Pancreas (tissue), 10 donors: ENCODE results near the gene ST6GAL1. TPM values are rescaled to one million over a fixed set of nuclear protein-coding genes. Genes with fewer than 3 reads are reported as not detected.
A peak's percentile ranks its signal among the peaks of the same experiment; 100 is the strongest.
"Not testable (repeated sequence)": the region's sequence is repeated elsewhere in the genome, so short reads cannot be mapped to it uniquely, and the experiment has no call there.

Source experiments
- ATAC-seq, 4 donors: fragments of 200-7000 bp; cut with Tn5 transposase; one replicate each; pipeline versions ENCODE4 v1.8.0 to v1.9.1; 2020; ENCODE audit warnings: mild to moderate bottlenecking in 4 of 4, moderate library complexity in 4 of 4
- DNase-seq, 6 donors: peaks; one replicate each; pipeline ENCODE4 v3.0.0-alpha.2; 2020
- FAIRE-seq: peaks from 2 replicates; lab custom pipeline; 2012; peaks lifted over from hg19 to GRCh38; lab: Jason Lieb, UNC
- H3K27ac ChIP-seq, 4 donors: fragments of 200-600 bp; sonication (generic); 1 replicate in 3 of 4; 2 replicates in 1 of 4; pipeline versions ENCODE4 v1.5.0 to v1.8.0; 2020
- H3K27me3 ChIP-seq, 4 donors: fragments of 200-600 bp; one replicate each; pipeline ENCODE4 v1.8.0; 2021
- H3K36me3 ChIP-seq, 3 donors: fragments of 200-600 bp; sonication (generic) in 1 of 3; one replicate each; pipeline versions ENCODE4 v1.5.0 to v1.8.0; 2020 to 2021
- H3K4me1 ChIP-seq, 3 donors: fragments of 200-600 bp; one replicate each; pipeline ENCODE4 v1.8.0; 2021
- H3K4me3 ChIP-seq, 4 donors: fragments of 200-600 bp; sonication (generic) in 2 of 4; one replicate each; pipeline versions ENCODE4 v1.5.0 to v1.8.0; 2020 to 2021
- H3K9me3 ChIP-seq, 4 donors: fragments of 200-600 bp; one replicate each; pipeline ENCODE4 v1.8.0; 2021
- WGBS, 2 donors: extraction: QIAGEN DNeasy Blood & Tissue Kit; methylation state at CpG; one replicate each; pipeline ENCODE4 v1.1.7; 2013; 5-methylcytosine and 5-hydroxymethylcytosine counted together
- intact Hi-C, 3 donors: fragments of 100-400 bp; cut with DNase I; formaldehyde crosslinking; loops; one replicate each; pipeline versions ENCODE4 v1.11.1 to v1.14.2; 2022
- polyA plus RNA-seq, 2 donors: library from polyadenylated mRNA; stranded (reverse); fragments of 200-250 nt; gene quantifications; one replicate each; pipeline ENCODE4 v1.2.3, GENCODE V29; 2013
- total RNA-seq, 6 donors: library from RNA; stranded (reverse); fragmentation: NEBNext Ultra II Directional in 4 of 6; extraction: Animal tissue kit (Norgen Biotek cat#: 25700) in 4 of 6; gene quantifications; one replicate each; pipeline versions ENCODE4 v1.2.1 to v1.2.4, GENCODE V29; 2021 to 2023
- TF ChIP-seq, protein P1 (sequence below), 4 donors: fragments of 200-600 bp; sonication (generic) in 3 of 4; IDR thresholded peaks; one replicate each; pipeline versions ENCODE4 v1.5.0 to v1.8.0; 2021; ENCODE audit warnings: antibody characterized with exemption in 4 of 4
- donor health status: healthy with polysubstance abuse.
- donor health status: DM: no; HTN: no; CAD: no; lungs with moderate emphysema.
- donor health status: DM: no; HTN: no; CAD: no.
- donor health status: control.
- donor health status: control.
- donor health status: Bipolar disorder and iron deficiency.
- donor health status: DM: yes; HTN: yes; CAD: no.
- donor health status: DM: no; HTN: no; CAD: no.
- donor health status: DM: no; HTN: no; CAD: no.
- donor health status: DM: yes; HTN: yes; CAD: no.

Gene ST6GAL1
- total and polyA plus RNA-seq, 8 donors: 4.8 to 36.6 (median 8.3) TPM

DNA sequence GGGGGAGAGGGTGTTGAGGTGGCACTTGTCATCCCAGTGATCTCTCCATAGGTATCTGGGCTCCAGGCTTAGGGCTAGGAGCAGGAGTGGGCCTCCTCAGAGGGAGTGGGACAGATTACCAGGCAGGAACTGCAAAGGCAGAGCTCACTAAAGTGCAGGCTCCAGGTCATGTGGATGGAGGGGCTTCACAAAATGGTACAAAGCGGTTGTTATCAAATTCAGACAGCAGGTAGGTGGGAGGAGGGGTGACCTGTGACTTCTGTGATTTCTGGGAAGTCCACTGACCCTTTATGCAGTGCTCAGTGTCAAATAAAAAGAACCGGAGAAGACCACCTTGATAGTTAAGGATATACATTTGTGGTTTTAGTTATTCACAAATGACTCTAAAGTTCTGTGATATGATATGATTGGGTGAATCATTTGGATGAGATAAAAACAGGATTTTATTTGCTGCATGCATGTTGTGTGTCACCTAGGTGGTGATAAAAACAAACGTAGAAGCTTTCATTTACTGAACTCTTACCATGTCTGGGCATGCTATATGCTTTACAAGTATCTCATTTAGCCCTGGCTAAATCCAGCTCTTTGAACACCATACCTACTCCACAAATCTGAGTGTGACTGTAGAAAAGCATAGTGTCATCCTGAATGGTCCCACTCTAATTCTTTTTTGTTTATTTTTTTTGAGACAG, 20.2 kb downstream of the ST6GAL1 start:
- H3K4me1 ChIP-seq: peaks cover 0 to 8% (median 0%) of the 10 kb centered on the region in 3 donors
- TF ChIP-seq, protein P1, sequence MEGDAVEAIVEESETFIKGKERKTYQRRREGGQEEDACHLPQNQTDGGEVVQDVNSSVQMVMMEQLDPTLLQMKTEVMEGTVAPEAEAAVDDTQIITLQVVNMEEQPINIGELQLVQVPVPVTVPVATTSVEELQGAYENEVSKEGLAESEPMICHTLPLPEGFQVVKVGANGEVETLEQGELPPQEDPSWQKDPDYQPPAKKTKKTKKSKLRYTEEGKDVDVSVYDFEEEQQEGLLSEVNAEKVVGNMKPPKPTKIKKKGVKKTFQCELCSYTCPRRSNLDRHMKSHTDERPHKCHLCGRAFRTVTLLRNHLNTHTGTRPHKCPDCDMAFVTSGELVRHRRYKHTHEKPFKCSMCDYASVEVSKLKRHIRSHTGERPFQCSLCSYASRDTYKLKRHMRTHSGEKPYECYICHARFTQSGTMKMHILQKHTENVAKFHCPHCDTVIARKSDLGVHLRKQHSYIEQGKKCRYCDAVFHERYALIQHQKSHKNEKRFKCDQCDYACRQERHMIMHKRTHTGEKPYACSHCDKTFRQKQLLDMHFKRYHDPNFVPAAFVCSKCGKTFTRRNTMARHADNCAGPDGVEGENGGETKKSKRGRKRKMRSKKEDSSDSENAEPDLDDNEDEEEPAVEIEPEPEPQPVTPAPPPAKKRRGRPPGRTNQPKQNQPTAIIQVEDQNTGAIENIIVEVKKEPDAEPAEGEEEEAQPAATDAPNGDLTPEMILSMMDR (IDR thresholded peaks at IDR 0.05): no peak
- H3K36me3 ChIP-seq: no peaks in the 10 kb centered on the region
- WGBS, 2 donors: 76 to 87% methylated on average over 3 of the region's 3 CpGs
- ATAC-seq: no peak
- H3K9me3 ChIP-seq: no peaks in the 10 kb centered on the region
- no peak for DNase-seq
- no peak overlapping the region for H3K27ac ChIP-seq
- intact Hi-C loops: no loop called here
- H3K4me3 ChIP-seq: no peak overlapping the region
- FAIRE-seq: no peak
- no peaks in the 10 kb centered on the region for H3K27me3 ChIP-seq

DNA sequence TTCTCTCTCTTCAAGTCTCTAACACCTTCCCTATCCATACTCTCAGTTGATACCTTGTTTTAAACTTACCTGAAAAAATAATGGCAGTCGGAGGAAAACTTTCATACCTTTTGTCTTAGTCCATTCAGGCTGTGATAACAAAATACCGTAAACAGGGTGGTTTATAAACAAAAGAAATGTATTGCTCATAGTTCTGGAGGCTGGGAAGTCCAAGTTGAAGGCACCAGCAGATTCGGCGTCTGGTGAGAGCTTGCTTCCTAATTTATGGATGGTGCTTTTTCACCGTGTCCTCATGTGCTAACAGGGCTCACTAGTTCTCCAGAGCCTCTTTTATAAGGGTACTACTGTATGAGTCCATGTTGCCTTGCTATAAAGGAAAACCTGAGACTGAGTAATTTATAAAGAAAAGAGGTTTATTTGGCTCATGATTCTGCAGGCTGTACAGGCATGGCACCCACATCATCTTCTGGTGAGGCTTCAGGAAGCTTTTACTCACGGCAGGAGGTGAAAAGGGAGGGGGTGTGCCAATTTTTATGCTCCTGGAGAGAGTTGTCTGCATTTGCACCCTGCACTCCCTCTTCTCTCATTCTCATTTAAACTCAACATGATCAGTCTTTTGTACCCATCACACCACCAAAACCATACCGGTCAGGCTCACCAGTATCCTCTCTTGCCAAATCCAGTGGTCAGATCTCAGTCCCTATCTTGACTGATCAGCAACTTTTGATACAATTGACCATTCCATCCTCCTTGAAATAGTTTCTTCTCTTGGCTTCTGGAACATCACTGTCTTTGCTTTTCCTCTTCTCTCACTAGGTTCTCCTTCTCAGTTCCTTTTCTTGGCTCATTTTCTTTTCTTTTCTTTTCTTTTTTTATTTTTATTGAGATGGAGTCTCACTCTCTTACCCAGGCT, 21.6 kb downstream of the ST6GAL1 start:
- Histone ChIP-seq H3K4me1 (peaks cover 0 to 8% (median 0%) of the 10 kb centered on the region in 3 donors), H3K4me3 (no peak overlapping the region), H3K27me3 (no peaks in the 10 kb centered on the region), H3K36me3 (no peaks in the 10 kb centered on the region), H3K9me3 (no peaks in the 10 kb centered on the region), H3K27ac (no peak overlapping the region)
- no peak for DNase-seq
- intact Hi-C loops: no loop called here
- TF ChIP-seq, protein P1 (IDR thresholded peaks at IDR 0.05): no peak
- no peak for ATAC-seq
- no peak for FAIRE-seq
- 82 to 91% methylated on average over 7 of the region's 7 CpGs for WGBS, 2 donors

DNA sequence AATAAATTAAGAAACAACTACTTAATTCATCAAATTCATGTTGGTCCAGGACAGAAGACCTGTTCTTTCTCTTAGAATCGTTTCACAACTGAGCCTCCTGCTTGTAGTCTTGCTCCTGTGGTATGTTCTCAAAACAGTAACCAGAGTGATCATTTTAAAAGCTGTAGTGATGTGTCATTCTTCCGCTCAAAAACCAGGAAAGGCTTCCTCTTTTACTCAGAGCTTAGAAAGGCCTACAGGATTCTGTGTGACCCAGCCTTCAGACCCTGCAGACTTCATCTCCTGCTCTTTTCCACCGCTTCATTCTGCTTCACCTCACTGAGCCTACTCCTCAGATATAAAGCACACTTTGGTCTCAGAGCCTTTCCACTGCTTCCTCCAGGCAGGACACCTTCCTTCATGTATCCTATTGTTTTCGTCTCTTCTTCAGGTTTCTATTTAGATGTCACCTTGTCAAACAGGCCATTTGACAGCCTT, 22.7 kb downstream of the ST6GAL1 start:
- TF ChIP-seq, protein P1 (IDR thresholded peaks at IDR 0.05): no peak
- FAIRE-seq: no peak
- intact Hi-C loops: no loop called here
- Histone ChIP-seq H3K36me3 (no peaks in the 10 kb centered on the region), H3K4me3 (no peak overlapping the region), H3K27me3 (no peaks in the 10 kb centered on the region), H3K4me1 (no peaks in the 10 kb centered on the region), H3K27ac (peak overlapping the region in 1 of 4 donors; percentile 17), H3K9me3 (no peaks in the 10 kb centered on the region)
- WGBS, 2 donors: 56 to 64% methylated on average over 4 of the region's 4 CpGs
- no peak for DNase-seq
- peak in 2 of 4 donors; percentile 56 to 66 for ATAC-seq

DNA sequence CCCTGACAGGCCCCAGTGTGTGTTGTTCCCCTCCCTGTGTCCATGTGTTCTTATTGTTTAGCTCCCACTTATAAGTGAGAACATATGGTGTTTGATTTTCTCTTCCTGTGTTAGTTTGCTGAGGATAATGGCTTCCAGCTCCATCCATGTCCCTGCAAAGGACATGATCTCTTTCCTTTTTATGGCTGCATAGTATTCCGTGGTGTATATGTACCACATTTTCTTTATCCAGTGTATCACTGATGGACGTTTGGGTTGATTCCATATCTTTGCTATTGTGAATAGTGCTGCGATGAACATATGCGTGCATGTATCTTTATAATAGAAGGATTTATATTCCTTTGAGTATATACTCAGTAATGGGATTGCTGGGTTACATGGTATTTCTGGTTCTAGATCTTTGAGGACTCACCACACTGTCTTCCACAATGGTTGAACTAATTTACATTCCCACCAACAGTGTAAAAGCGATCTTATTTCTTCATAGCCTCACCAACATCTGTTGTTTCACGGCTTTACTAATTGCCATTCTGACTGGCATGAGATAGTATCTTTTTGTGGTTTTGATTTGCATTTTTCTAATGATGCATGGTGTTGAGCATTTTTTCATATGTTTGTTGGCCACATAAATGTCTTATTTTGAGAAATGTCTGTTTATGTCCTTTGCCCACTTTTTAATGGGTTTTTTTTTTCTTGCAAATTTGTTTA, 23.8 kb downstream of the ST6GAL1 start:
- not testable (repeated sequence) for ATAC-seq, FAIRE-seq

More for the DNA sequence above, 23.8 kb downstream of the ST6GAL1 start:
- H3K4me3 ChIP-seq, H3K27ac ChIP-seq, DNase-seq, H3K9me3 ChIP-seq, intact Hi-C loops, H3K27me3 ChIP-seq, H3K4me1 ChIP-seq, H3K36me3 ChIP-seq: not testable (repeated sequence)
- 60 to 71% methylated on average over 6 of the region's 6 CpGs for WGBS, 2 donors
